Breast epithelium (tissue), 3 donors: ENCODE measurements around the gene CHST15.

Experiments
- POLR2A ChIP-seq: fragments of 450-650 bp; IDR thresholded peaks from one replicate; pipeline ENCODE4 v1.6.1; 2016; ENCODE audit warnings: antibody characterized with exemption, mild to moderate bottlenecking, moderate library complexity
- POLR2AphosphoS5 ChIP-seq, 3 donors: sonication (generic); formaldehyde crosslinking; IDR thresholded peaks; one replicate each; pipeline ENCODE4 v1.6.1; 2017; ENCODE audit warnings: antibody characterized with exemption in 3 of 3
- TF ChIP-seq, protein P1 (sequence below), 3 donors: fragments of 450-650 bp; IDR thresholded peaks; one replicate each; pipeline ENCODE4 v1.5.1; 2016 to 2017; ENCODE audit warnings: antibody characterized with exemption in 3 of 3, mild to moderate bottlenecking in 3 of 3, moderate library complexity in 3 of 3

DNA sequence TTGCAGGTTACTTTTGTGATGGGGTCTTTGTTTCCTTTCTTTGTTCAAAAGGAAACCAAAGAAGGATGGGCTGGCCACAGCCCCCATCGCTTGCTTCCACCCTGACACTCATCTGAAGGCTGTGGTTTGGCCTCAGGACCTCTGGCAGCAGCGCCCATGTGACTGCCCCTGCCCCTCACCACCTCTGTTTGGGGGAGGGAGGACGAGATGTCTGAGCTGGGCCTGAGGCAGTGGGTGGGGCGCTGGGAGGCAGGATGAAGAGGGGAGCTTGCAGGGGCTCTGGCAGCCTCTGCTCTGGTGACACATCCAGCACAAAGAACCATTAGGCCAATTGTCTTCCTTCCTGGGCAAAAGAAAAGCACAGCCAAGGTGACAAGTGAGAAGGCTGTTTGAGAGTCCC lies 15.9 kb upstream of the CHST15 start:
- TF ChIP-seq, protein P1, sequence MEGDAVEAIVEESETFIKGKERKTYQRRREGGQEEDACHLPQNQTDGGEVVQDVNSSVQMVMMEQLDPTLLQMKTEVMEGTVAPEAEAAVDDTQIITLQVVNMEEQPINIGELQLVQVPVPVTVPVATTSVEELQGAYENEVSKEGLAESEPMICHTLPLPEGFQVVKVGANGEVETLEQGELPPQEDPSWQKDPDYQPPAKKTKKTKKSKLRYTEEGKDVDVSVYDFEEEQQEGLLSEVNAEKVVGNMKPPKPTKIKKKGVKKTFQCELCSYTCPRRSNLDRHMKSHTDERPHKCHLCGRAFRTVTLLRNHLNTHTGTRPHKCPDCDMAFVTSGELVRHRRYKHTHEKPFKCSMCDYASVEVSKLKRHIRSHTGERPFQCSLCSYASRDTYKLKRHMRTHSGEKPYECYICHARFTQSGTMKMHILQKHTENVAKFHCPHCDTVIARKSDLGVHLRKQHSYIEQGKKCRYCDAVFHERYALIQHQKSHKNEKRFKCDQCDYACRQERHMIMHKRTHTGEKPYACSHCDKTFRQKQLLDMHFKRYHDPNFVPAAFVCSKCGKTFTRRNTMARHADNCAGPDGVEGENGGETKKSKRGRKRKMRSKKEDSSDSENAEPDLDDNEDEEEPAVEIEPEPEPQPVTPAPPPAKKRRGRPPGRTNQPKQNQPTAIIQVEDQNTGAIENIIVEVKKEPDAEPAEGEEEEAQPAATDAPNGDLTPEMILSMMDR (IDR thresholded peaks at IDR 0.05) = no peak
- no peak for TF ChIP-seq POLR2AphosphoS5 (IDR thresholded peaks at IDR 0.05)
- TF ChIP-seq POLR2A = no peak
